Breast epithelium (tissue), 3 donors: ENCODE results near the gene ADAMTS2.

Experiments
- CTCF ChIP-seq, 3 donors: fragments of 450-650 bp; IDR thresholded peaks; one replicate each; pipeline ENCODE4 v1.5.1; 2016 to 2017; ENCODE audit warnings: antibody characterized with exemption in 3 of 3, mild to moderate bottlenecking in 3 of 3, moderate library complexity in 3 of 3
- POLR2A ChIP-seq: fragments of 450-650 bp; IDR thresholded peaks from one replicate; pipeline ENCODE4 v1.6.1; 2016; ENCODE audit warnings: antibody characterized with exemption, mild to moderate bottlenecking, moderate library complexity
- POLR2AphosphoS5 ChIP-seq, 3 donors: sonication (generic); formaldehyde crosslinking; IDR thresholded peaks; one replicate each; pipeline ENCODE4 v1.6.1; 2017; ENCODE audit warnings: antibody characterized with exemption in 3 of 3

- TF ChIP-seq POLR2AphosphoS5 (IDR thresholded peaks at IDR 0.05) (no peak), CTCF (IDR thresholded peaks at IDR 0.05) (no peak), POLR2A (no peak)
Measured at GRCh38 chr5:179153341-179153901, 191.8 kb downstream of the ADAMTS2 start.
